ENCODE measurements around the gene CYP4F8.

CYP4F8 gene

DNA sequence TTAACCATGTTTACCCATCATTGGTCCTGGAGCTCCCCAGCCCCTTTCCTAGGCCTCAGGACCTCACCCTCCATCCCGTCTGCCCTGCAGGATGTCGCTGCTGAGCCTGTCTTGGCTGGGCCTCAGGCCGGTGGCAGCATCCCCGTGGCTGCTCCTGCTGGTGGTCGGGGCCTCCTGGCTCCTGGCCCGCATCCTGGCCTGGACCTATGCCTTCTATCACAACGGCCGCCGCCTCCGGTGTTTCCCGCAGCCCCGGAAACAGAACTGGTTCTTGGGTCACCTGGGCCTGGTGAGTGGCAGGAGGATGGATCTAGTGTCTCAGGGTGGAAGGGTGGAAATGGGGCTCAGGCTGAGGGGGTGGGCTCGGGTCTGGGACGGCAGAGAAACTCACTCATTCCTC is 508 bp downstream of the CYP4F8 start:
- no peak for DNase-seq (ENCODE audit: low read depth in 4 of 4, low spot score in 1 of 4)

DNA sequence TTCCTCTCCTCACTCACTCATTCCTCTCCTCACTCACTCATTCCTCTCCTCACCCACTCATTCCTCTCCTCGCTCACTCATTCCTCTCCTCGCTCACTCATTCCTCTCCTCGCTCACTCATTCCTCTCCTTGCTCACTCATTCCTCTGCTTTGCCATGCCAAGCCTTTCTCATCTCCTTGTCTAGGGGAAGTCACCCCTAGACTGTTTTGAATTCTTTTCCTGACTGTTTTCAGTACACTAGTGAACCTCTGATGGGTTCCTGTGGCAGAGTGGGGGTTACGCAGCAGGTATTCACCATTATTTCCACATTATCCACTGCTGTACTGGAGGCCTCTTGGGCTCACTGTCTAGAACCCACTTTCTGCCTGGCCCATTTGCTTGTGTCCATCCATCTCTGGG is 1.2 kb downstream of the CYP4F8 start:
- DNase-seq (ENCODE audit: low read depth in 4 of 4, low spot score in 1 of 4): no peak

- no peak for DNase-seq (ENCODE audit: low read depth in 4 of 4, low spot score in 1 of 4)
Measured at GRCh38 chr19:15616627-15617270, 1.7 kb downstream of the CYP4F8 start.

GRCh38 chr19:15618321-15618720 is 3.3 kb downstream of the CYP4F8 start:
- DNase-seq (ENCODE audit: low read depth in 4 of 4, low spot score in 1 of 4): no peak

GRCh38 chr19:15621801-15622200 is 6.8 kb downstream of the CYP4F8 start:
- no peak for DNase-seq (ENCODE audit: low read depth in 4 of 4, low spot score in 1 of 4)

- DNase-seq (ENCODE audit: low read depth in 4 of 4, low spot score in 1 of 4): no peak
Measured at GRCh38 chr19:15622991-15623390, 8.0 kb downstream of the CYP4F8 start.

- no peak for DNase-seq (ENCODE audit: low read depth in 4 of 4, low spot score in 1 of 4)
Measured at GRCh38 chr19:15623711-15624318, 8.8 kb downstream of the CYP4F8 start.

- DNase-seq (ENCODE audit: low read depth in 4 of 4, low spot score in 1 of 4): no peak
Measured at GRCh38 chr19:15628236-15629002, 13.4 kb downstream of the CYP4F8 start.

DNA sequence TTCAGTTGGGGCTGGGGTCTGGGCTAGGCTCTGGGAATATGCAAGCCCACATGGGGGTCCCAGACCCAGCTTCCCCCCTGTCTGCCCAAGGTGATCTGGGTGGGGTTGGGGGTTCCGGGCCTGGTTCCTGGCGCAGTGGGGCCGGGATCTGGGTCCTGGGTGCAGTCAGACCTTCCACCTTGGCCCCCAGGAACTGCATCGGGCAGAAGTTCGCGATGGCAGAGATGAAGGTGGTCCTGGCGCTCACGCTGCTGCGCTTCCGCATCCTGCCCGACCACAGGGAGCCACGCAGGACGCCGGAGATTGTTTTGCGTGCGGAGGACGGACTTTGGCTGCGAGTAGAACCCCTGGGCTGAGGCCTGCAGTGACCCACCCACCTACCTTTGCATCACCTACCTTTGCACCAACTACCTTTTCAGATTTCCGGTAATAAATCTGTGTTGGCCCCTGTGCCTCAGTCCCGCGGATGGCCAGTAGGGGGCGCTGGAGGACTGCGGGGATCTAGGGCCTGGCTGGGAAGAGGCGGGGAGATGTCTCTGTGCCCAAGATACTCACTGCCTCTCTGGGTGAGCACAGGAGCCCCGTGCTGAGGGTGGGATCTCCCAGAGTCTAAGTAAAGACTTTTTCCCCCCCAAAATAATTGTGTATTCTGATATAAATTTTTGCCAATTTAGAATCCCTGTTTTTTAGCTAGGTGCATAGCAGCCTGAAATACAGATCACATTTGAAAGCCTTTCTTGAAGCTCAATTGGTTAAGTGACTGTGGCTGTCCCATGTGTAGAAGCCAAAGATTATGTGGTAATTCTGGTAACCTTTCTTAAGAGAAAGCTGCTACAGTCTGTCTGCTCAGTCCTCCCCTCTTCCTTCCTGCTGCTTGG is 14.2 kb downstream of the CYP4F8 start:
- peak; percentile 74 to 96 (median 86) for DNase-seq (ENCODE audit: low read depth in 4 of 4, low spot score in 1 of 4)

DNA sequence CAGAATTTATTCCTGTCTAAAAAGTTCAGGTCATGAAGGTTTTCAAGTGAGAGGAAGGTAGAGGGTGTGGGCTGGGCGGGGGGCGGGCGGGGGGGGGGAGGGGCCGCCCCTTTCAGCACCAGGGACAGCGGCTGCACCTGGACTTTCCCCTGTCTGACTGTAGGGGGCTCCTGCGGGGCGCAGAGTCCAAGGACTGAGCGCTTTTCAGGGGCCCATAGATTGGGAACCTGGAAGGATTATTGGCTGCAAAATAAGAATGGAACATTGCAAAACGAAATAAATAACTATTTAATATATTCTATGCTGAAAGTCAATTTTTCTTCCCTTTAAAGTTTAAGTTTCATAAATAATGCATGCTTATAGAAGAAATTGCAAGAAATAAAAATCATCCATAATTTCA is 16.8 kb downstream of the CYP4F8 start:
- peak in 1 of 4 experiments; percentile 19 for DNase-seq (ENCODE audit: low read depth in 4 of 4, low spot score in 1 of 4)

DNA sequence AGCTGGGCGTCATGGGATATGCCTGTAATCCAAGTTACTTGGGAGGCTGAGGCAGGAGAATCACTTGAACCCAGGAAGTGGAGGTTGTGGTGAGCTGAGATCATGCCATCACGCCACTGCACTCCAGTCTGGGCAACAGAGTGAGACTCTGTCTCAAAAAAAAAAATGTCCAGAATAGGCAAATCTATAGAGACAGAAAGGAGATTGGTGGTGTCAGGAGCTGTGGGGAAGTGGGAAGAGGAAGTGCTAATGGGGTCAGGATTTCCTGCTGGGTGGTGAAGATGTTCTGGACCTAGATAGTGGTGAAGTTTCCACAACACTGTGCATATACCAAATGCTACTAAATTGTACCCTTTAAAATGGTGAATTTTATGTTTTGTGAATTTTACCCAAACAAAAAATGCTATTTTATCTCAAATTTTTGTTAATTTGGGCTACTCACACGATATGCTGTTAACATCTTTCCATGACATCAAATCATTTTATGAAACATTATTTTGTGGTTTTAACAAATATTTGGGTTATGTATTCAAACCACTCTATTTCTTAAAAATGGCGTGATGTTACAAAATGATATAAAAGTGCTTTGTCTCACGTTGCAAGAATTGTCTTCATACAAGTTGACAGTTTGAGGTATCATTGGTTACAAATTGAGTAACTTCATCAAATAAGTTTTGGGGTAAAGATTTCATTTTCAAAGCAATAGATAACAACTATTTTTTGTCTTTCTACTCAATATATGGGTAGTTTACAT is 18.2 kb downstream of the CYP4F8 start:
- DNase-seq (ENCODE audit: low read depth in 4 of 4, low spot score in 1 of 4): no peak

GRCh38 chr19:15634105-15634504 is 19.1 kb downstream of the CYP4F8 start:
- DNase-seq (ENCODE audit: low read depth in 4 of 4, low spot score in 1 of 4): no peak

- no peak for DNase-seq (ENCODE audit: low read depth in 4 of 4, low spot score in 1 of 4)
Measured at GRCh38 chr19:15635016-15635805, 20.2 kb downstream of the CYP4F8 start.

GRCh38 chr19:15636026-15636425 is 21.0 kb downstream of the CYP4F8 start:
- DNase-seq (ENCODE audit: low read depth in 4 of 4, low spot score in 1 of 4): no peak

DNA sequence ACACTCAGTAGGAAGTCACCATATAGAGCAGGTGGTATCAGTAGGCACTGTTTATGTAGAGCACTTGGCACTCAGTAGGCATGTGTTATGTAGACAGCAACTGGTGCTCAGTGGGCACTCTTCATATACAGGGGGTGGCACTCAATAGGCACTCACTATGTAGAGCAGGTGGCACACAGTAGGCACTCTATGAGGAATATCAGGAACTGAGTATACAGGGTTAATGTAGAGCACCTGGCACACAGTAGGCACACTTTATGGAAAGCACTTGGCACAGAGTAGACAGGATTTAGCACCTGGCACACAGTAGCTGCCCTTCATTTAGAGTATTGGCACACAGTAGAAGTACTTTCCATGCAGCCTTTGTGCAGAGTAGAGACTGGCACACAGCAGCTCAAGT is 24.6 kb downstream of the CYP4F8 start:
- no peak for DNase-seq (ENCODE audit: low read depth in 4 of 4, low spot score in 1 of 4)

- DNase-seq (ENCODE audit: low read depth in 4 of 4, low spot score in 1 of 4): no peak
Measured at GRCh38 chr19:15640294-15640903, 25.4 kb downstream of the CYP4F8 start, which contains the start of gene CYP4F3. CYP4F3 (plus strand) TSS chr19:15640897; CDS start chr19:15641416, 519 bp downstream.

DNA sequence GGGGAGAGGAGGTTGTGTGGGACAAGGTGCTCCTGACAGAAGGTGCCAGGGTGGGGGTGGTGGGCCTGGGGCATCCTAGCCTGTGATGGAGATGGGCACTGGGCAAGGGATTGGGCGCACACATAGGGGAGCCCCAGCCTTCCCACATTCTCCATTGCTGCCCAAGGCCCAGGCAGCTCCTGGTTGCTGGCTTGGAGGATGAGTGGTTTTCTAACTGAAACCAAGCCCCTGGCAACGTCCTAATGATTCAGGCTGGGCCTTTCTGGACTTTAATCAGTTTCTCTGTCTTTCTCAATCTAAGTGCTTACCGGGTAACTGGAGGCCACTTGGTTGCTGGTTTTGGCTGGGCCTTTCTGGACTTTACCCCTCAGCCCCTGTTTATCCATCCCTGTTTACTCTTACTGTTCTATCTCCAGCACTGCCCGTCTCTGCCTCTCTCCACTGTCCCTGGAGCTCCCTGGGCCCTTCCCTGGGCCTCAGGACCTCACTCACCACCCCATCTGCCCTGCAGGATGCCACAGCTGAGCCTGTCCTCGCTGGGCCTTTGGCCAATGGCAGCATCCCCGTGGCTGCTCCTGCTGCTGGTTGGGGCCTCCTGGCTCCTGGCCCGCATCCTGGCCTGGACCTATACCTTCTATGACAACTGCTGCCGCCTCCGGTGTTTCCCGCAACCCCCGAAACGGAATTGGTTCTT is 26.0 kb downstream of the CYP4F8 start:
- no peak for DNase-seq (ENCODE audit: low read depth in 4 of 4, low spot score in 1 of 4)

GRCh38 chr19:15641901-15642491 is 27.0 kb downstream of the CYP4F8 start:
- no peak for DNase-seq (ENCODE audit: low read depth in 4 of 4, low spot score in 1 of 4)
